ENCODE measurements around the gene NPAS1.

NPAS1 gene

GRCh38 chr19:46995492-46995891 lies 24.1 kb upstream of the NPAS1 start:
- DNase-seq (ENCODE audit: extremely low read depth, insufficient read length): no peak
- TF ChIP-seq CTCF (IDR thresholded peaks at IDR 0.05; ENCODE audit: insufficient read depth, low read length, poor library complexity, severe bottlenecking): no peak
- H3K27me3 ChIP-seq (replicated peaks; ENCODE audit: control insufficient read depth, insufficient read depth, low read length): no peaks in the 10 kb centered on the region
- no peak overlapping the region for H3K4me3 ChIP-seq (replicated peaks; ENCODE audit: low read depth, low read length)
- H3K36me3 ChIP-seq (ENCODE audit: control insufficient read depth, insufficient read depth, low read length): peaks cover 33% of the 10 kb centered on the region

- no peak for DNase-seq (ENCODE audit: extremely low read depth, insufficient read length)
- no peak for TF ChIP-seq CTCF (IDR thresholded peaks at IDR 0.05; ENCODE audit: insufficient read depth, low read length, poor library complexity, severe bottlenecking)
- Histone ChIP-seq H3K4me3 (replicated peaks; ENCODE audit: low read depth, low read length) (no peak overlapping the region), H3K36me3 (ENCODE audit: control insufficient read depth, insufficient read depth, low read length) (peaks cover 30% of the 10 kb centered on the region), H3K27me3 (replicated peaks; ENCODE audit: control insufficient read depth, insufficient read depth, low read length) (no peaks in the 10 kb centered on the region)
These were observed 21.1 kb upstream of the NPAS1 start for GRCh38 chr19:46998445-46999125.

GRCh38 chr19:46999377-46999776 lies 20.3 kb upstream of the NPAS1 start:
- H3K4me3 ChIP-seq (replicated peaks; ENCODE audit: low read depth, low read length): no peak overlapping the region
- no peak for TF ChIP-seq CTCF (IDR thresholded peaks at IDR 0.05; ENCODE audit: insufficient read depth, low read length, poor library complexity, severe bottlenecking)
- no peaks in the 10 kb centered on the region for H3K27me3 ChIP-seq (replicated peaks; ENCODE audit: control insufficient read depth, insufficient read depth, low read length)
- H3K36me3 ChIP-seq (ENCODE audit: control insufficient read depth, insufficient read depth, low read length): peaks cover 26% of the 10 kb centered on the region
- no peak for DNase-seq (ENCODE audit: extremely low read depth, insufficient read length)

GRCh38 chr19:46999878-47000277 lies 19.8 kb upstream of the NPAS1 start:
- TF ChIP-seq CTCF (IDR thresholded peaks at IDR 0.05; ENCODE audit: insufficient read depth, low read length, poor library complexity, severe bottlenecking): no peak
- Histone ChIP-seq H3K27me3 (replicated peaks; ENCODE audit: control insufficient read depth, insufficient read depth, low read length) (no peaks in the 10 kb centered on the region), H3K36me3 (ENCODE audit: control insufficient read depth, insufficient read depth, low read length) (peaks cover 26% of the 10 kb centered on the region)

GRCh38 chr19:47000373-47000772 lies 19.3 kb upstream of the NPAS1 start:
- DNase-seq (ENCODE audit: extremely low read depth, insufficient read length): no peak
- H3K27me3 ChIP-seq (replicated peaks; ENCODE audit: control insufficient read depth, insufficient read depth, low read length): no peaks in the 10 kb centered on the region
- TF ChIP-seq CTCF (IDR thresholded peaks at IDR 0.05; ENCODE audit: insufficient read depth, low read length, poor library complexity, severe bottlenecking): no peak
- peaks cover 26% of the 10 kb centered on the region for H3K36me3 ChIP-seq (ENCODE audit: control insufficient read depth, insufficient read depth, low read length)
- H3K4me3 ChIP-seq (replicated peaks; ENCODE audit: low read depth, low read length): no peak overlapping the region

More at GRCh38 chr19:46999878-47000277, 19.8 kb upstream of the NPAS1 start:
- no peak for DNase-seq (ENCODE audit: extremely low read depth, insufficient read length)
- H3K4me3 ChIP-seq (replicated peaks; ENCODE audit: low read depth, low read length): no peak overlapping the region

- no peak for DNase-seq (ENCODE audit: extremely low read depth, insufficient read length)
- no peaks in the 10 kb centered on the region for H3K27me3 ChIP-seq (replicated peaks; ENCODE audit: control insufficient read depth, insufficient read depth, low read length)
- peaks cover 21% of the 10 kb centered on the region for H3K36me3 ChIP-seq (ENCODE audit: control insufficient read depth, insufficient read depth, low read length)
- no peak for TF ChIP-seq CTCF (IDR thresholded peaks at IDR 0.05; ENCODE audit: insufficient read depth, low read length, poor library complexity, severe bottlenecking)
- no peak overlapping the region for H3K4me3 ChIP-seq (replicated peaks; ENCODE audit: low read depth, low read length)
These were observed 18.1 kb upstream of the NPAS1 start for GRCh38 chr19:47001584-47001983.

Data from GM06990 (cell line).